ENCODE results near the gene OSGEP.
"Not testable (repeated sequence)": the region's sequence is repeated elsewhere in the genome, so short reads cannot be mapped to it uniquely, and the experiment has no call there.

The OSGEP gene

GRCh38 chr14:20469242-20469889, 14.8 kb upstream of the OSGEP start, which contains the start of gene PNP:
Gene PNP, plus strand, starts transcription at chr14:20469406. Its CDS starts 119 bp downstream, at chr14:20469525.
- peak; percentile 82 to 90 for DNase-seq

- no peak for DNase-seq
These were observed 14.2 kb upstream of the OSGEP start for GRCh38 chr14:20468764-20469241.

- DNase-seq, result peak; percentile 99 to 100
These were observed 6.9 kb upstream of the OSGEP start, which contains the start of gene PIP4P1 for GRCh38 chr14:20461225-20462141. Gene PIP4P1, minus strand, starts transcription at chr14:20461434. Its CDS starts 109 bp downstream, at chr14:20461325.

GRCh38 chr14:20460458-20461224, 6.0 kb upstream of the OSGEP start:
- DNase-seq, result no peak

- no peak for DNase-seq
These were observed 3.6 kb upstream of the OSGEP start for GRCh38 chr14:20458031-20458789.

GRCh38 chr14:20456971-20457370, 2.4 kb upstream of the OSGEP start:
- DNase-seq, result no peak

- peak; percentile 75 to 84 for DNase-seq
These were observed 1.0 kb upstream of the OSGEP start for GRCh38 chr14:20455355-20456300.

- not testable (repeated sequence) for DNase-seq
These were observed 1.8 kb downstream of the OSGEP start for GRCh38 chr14:20452831-20453230.

- no peak for DNase-seq
These were observed 7.7 kb downstream of the OSGEP start for GRCh38 chr14:20446889-20447288.

GRCh38 chr14:20443650-20444049, 11.0 kb downstream of the OSGEP start:
- DNase-seq, result not testable (repeated sequence)

- no peak for DNase-seq
These were observed 13.2 kb downstream of the OSGEP start for GRCh38 chr14:20441461-20441860.

- DNase-seq, result no peak
These were observed 13.7 kb downstream of the OSGEP start for GRCh38 chr14:20440882-20441281.

GRCh38 chr14:20440465-20440864, 14.1 kb downstream of the OSGEP start:
- DNase-seq, result no peak

- no peak for DNase-seq
These were observed 15.9 kb downstream of the OSGEP start for GRCh38 chr14:20438664-20439063.

GRCh38 chr14:20436363-20436755, 18.3 kb downstream of the OSGEP start:
- no peak for DNase-seq

- DNase-seq, result no peak
These were observed 18.8 kb downstream of the OSGEP start, which contains the start of gene KLHL33 for GRCh38 chr14:20435582-20436362. Gene KLHL33, minus strand, starts transcription at chr14:20436166. Its CDS starts 355 bp downstream, at chr14:20435811.

- no peak for DNase-seq
These were observed 19.7 kb downstream of the OSGEP start for GRCh38 chr14:20434701-20435581.

GRCh38 chr14:20429801-20430669, 24.6 kb downstream of the OSGEP start:
- no peak for DNase-seq

Measured in AML-193 (cell line).